ACHN (cell line): ENCODE results near the gene BMP8B.

ENCODE experiments used
- DNase-seq: peaks from one replicate; pipeline ENCODE4 v3.0.0-alpha.2; 2015
- in situ Hi-C: cut with HindIII; loops from 2 replicates; pipeline ENCODE4 v1.10.0; 2017; ENCODE audit warnings: low sequenced_read_pairs, low pct_ligation_motif_present, low pct_unique_long_range_greater_than_20kb

BMP8B gene

GRCh38 chr1:39745016-39745670 lies 43.5 kb downstream of the BMP8B start:
- DNase-seq = no peak
- in situ Hi-C loops = no loop called here

- in situ Hi-C loops = no loop called here
- DNase-seq = peak; percentile 87
These were observed 49.9 kb downstream of the BMP8B start, which contains the start of gene PPIE for GRCh38 chr1:39738622-39739366. Gene PPIE (plus strand): TSS chr1:39738882. CDS start chr1:39738901, 19 bp downstream.

- in situ Hi-C loops = no loop called here
- no peak for DNase-seq
These were observed 51.0 kb downstream of the BMP8B start for GRCh38 chr1:39737546-39738169.

- no peak for DNase-seq
These were observed 52.9 kb downstream of the BMP8B start for GRCh38 chr1:39735731-39736130.

GRCh38 chr1:39733161-39733560 lies 55.5 kb downstream of the BMP8B start:
- in situ Hi-C loops = no loop called here
- no peak for DNase-seq

More at GRCh38 chr1:39735731-39736130, 52.9 kb downstream of the BMP8B start:
- in situ Hi-C loops = no loop called here

- no peak for DNase-seq
- in situ Hi-C loops = no loop called here
These were observed 55.9 kb downstream of the BMP8B start for GRCh38 chr1:39732730-39733129.

- no peak for DNase-seq
- in situ Hi-C loops = no loop called here
These were observed 58.8 kb downstream of the BMP8B start for GRCh38 chr1:39729842-39730241.

- in situ Hi-C loops = no loop called here
- DNase-seq = no peak
These were observed 59.6 kb downstream of the BMP8B start for GRCh38 chr1:39729030-39729429.

GRCh38 chr1:39727932-39728317 lies 60.7 kb downstream of the BMP8B start:
- in situ Hi-C loops = no loop called here
- no peak for DNase-seq

GRCh38 chr1:39727221-39727931 lies 61.3 kb downstream of the BMP8B start:
- in situ Hi-C loops = no loop called here

GRCh38 chr1:39726600-39726999 lies 62.1 kb downstream of the BMP8B start:
- no peak for DNase-seq
- in situ Hi-C loops = no loop called here

More at GRCh38 chr1:39727221-39727931, 61.3 kb downstream of the BMP8B start:
- no peak for DNase-seq

- in situ Hi-C loops = no loop called here
- no peak for DNase-seq
These were observed 66.2 kb downstream of the BMP8B start for GRCh38 chr1:39722495-39722894.

GRCh38 chr1:39721664-39722063 lies 67.0 kb downstream of the BMP8B start:
- DNase-seq = no peak
- in situ Hi-C loops = no loop called here

- in situ Hi-C loops = no loop called here
- peak; percentile 60 for DNase-seq
These were observed 68.3 kb downstream of the BMP8B start for GRCh38 chr1:39720094-39720999.

- in situ Hi-C loops = no loop called here
- no peak for DNase-seq
These were observed 70.9 kb downstream of the BMP8B start for GRCh38 chr1:39717809-39718208.

- in situ Hi-C loops = no loop called here
- DNase-seq = no peak
These were observed 75.1 kb downstream of the BMP8B start for GRCh38 chr1:39713557-39713956.

- DNase-seq = no peak
- in situ Hi-C loops = no loop called here
These were observed 76.7 kb downstream of the BMP8B start for GRCh38 chr1:39711966-39712340.
